Globus pallidus (tissue), 1 donor: ENCODE measurements around the gene SPATS2.
A peak's percentile ranks its signal among the peaks of the same experiment; 100 is the strongest.
"Not testable (repeated sequence)": the region's sequence is repeated elsewhere in the genome, so short reads cannot be mapped to it uniquely, and the experiment has no call there.

Experiments used
- DNase-seq: peaks from one replicate; pipeline ENCODE4 v3.0.0-alpha.2; 2015; ENCODE audit warnings: low spot score

Gene SPATS2

DNA sequence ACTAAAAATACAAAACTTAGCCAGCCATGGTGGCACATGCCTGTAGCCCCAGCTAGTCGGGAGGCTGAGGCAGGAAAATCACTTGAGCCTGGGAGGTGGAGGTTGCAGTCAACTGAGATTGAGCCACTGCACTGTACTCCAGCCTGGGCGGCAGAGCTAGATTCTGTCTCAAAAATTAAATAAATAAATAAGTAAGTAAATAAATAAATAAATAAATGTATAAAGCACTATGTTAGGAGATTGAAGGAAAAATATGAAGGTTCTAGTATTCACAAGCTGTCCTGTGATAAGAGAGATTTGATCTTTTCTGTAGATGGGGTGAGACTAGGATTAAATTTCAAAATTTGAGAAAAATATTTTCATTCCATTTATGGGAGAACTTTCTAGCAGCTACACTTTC is 14.9 kb upstream of the SPATS2 start:
- DNase-seq: no peak

GRCh38 chr12:49355913-49356312 is 11.3 kb upstream of the SPATS2 start:
- no peak for DNase-seq

- no peak for DNase-seq
Observed at GRCh38 chr12:49357103-49357678, 10.1 kb upstream of the SPATS2 start.

GRCh38 chr12:49358483-49359141 is 8.7 kb upstream of the SPATS2 start:
- DNase-seq: peak; percentile 51

GRCh38 chr12:49359671-49360070 is 7.6 kb upstream of the SPATS2 start:
- no peak for DNase-seq

- DNase-seq: no peak
Observed at GRCh38 chr12:49362077-49362476, 5.2 kb upstream of the SPATS2 start.

DNA sequence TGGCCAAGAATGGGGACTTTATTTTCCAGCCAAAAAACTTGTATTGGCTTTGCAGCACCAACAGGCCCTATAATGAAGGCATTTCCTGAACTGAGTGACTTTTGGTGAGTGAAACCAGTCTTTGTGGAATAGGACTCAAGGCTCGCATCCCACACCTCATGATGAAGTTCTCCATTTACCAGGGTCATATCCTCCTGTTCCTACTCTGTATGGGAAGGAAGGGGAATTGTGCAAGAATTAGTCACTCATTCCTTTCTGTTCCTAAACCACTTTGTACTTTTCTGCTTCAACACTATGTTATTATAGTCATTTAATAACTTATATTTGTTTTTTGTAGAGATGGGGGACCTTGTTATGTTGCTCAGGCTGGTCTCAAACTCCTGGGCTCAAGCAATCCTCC is 2.3 kb upstream of the SPATS2 start:
- DNase-seq: no peak

GRCh38 chr12:49365542-49365941 is 1.7 kb upstream of the SPATS2 start:
- DNase-seq: no peak

GRCh38 chr12:49366096-49366651 is 1.1 kb upstream of the SPATS2 start:
- no peak for DNase-seq

DNA sequence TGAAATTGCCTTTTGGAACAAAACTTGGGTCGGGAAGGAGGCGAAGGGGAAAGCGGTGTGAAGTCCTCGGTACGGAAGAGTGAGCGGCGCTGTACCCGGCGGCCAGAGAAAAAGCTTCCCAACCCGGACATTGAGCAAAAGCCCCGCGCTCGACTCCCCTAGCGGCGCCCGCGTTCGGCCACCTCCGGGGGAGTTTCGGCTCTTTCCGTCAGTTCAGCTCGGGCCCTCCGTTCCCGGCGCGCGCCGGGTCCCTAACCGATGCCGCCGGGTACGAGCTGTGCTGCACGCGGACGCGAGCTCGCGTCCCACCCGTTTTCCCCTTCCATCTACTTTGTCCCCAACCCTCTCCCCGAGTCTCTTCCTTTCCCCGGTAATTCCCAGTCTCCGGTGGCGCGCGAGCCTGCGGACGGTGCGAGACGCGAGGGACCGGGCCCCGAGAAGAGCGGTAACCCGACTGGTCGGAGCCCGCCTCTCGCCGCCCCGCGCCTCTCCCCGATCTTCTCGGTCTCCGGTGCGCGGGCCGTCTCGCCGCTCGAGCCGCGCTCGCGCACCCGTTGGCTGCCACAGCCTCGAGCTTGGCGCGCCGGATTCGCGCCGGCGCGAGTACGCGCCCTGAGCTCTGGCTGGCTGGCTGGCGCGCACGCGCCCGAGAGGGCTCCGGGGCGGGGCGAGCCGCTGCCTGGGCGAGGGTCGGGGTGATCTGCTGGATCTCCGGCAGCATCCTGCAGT is 446 bp upstream of the SPATS2 start:
- peak; percentile 80 for DNase-seq

DNA sequence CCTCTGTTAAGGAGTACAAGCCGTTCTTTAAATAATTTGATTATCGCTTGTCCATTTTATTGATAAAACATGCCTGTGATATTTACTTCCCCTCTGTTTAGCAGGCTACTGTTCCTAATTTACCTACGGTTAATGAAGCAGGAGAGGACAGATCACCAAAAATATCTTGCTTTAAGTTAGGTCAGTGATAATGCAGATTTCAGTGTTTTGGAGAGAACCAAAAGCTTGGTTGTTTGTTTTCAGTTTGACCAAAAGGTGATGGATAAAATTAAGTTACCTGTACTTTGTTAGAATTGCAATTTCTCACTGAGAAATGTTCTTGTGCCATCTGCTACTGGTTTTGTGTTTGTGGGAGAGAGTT is 958 bp downstream of the SPATS2 start:
- no peak for DNase-seq

- no peak for DNase-seq
Observed at GRCh38 chr12:49369411-49370145, 2.3 kb downstream of the SPATS2 start.

DNA sequence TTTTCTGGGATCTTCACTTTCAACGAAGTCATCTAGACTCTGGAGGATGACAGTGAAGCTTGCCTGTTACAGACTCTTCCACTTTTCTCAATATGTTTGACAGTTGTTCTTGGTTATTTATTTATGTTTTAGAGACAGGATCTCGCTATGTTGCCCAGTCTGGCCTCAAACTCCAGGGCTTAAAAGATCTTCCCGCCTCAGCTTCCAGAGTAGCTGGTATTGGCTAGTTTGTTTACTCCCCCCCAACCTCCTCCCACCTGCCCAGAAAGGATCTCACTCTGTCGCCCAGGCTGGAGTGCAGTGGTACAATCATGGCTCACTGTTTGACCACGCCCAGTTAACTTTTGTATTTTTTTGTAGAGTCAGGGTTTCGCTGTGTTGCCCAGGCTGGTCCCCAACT is 3.3 kb downstream of the SPATS2 start:
- no peak for DNase-seq

GRCh38 chr12:49375406-49375805 is 8.1 kb downstream of the SPATS2 start:
- no peak for DNase-seq

DNA sequence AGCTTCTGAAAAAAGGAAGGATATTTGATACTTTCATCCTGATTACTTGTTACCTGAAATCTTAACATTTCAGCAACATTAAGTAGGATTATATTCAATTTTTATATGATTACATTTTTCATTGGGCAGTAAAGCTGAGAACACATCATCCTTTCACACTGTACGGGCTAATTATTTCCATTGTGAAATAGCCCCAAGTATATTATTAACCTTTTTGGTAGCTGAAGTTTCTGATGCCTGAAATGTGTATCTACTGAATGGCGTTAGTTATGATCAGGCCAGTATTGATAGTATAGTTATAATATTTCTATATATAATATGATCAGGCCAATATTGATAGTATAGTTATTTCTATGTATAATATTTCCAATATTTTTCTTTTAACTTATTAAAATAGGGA is 10.1 kb downstream of the SPATS2 start:
- no peak for DNase-seq

GRCh38 chr12:49380184-49380583 is 12.9 kb downstream of the SPATS2 start:
- not testable (repeated sequence) for DNase-seq

DNA sequence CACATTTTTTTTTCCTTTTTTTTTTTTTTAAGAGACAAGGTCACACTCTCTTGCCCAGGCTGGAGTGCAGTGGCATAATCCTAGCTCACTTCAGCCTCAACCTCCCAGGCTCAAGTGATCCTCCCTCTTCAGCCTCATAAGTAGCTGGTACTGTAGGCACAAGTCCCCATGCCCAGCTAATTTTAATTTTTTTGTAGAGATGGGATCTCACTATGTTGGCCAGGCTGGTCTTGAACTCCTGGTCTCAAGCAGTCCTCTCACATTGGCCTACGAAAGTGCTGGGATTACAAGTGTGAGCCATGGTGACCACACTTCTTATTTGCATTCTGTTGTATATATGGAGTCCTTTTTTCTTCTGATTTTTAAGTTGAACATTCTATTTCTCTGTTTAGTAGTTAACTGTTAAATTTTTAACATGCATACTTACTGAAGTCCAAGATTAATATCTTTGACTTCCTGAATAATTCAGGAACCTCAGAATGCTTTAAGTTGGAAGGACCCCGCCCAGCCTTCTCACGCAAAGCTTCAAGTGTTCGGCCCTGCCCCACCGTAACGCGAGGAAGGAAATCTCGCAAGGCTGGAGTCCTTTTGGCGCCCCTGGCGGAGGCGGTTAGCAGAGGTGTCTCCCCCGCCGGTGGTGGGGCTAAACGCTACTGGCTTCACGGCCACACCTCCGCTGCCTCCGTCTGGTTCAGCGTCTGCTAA is 21.6 kb downstream of the SPATS2 start:
- no peak for DNase-seq

- DNase-seq: no peak
Observed at GRCh38 chr12:49389387-49389703, 22.1 kb downstream of the SPATS2 start.

DNA sequence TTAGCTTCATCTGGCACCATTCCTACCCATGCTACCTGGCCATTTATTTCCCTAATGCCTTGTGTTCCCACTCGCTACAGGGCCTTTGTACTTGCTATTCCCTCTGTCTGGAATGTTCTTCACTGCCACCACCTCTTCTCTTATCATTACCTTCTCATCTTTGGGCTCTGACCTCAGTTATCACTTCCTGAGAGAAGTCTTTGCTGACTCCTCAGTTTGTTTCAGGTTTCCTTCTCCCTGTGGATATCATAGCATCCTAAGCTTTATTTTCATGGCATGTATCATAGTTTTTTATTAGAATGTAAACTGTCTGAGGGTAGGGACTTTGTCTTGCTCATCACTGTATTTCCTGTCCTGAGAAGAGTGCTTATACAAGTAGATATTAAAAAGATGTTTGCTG is 29.7 kb downstream of the SPATS2 start:
- DNase-seq: no peak

DNA sequence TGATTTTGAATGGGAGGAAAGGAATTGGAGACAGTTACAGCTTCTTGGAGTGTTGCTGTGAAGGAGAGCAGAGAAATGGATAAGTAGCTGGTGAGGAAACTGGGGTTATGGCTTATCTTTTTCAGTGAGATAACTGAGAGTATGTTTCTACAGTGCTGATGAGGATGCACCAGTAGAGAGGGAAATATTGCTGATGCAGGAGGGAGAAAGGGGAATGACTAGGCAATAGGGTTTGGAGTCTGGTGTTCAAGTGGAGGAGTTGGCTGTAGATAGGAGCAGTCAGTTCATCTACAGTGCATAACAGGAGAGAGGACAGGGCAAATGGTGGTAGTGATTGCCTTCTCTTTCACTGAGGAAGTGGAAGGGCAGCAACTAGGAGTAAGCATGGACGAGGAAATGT is 33.0 kb downstream of the SPATS2 start:
- DNase-seq: no peak

DNA sequence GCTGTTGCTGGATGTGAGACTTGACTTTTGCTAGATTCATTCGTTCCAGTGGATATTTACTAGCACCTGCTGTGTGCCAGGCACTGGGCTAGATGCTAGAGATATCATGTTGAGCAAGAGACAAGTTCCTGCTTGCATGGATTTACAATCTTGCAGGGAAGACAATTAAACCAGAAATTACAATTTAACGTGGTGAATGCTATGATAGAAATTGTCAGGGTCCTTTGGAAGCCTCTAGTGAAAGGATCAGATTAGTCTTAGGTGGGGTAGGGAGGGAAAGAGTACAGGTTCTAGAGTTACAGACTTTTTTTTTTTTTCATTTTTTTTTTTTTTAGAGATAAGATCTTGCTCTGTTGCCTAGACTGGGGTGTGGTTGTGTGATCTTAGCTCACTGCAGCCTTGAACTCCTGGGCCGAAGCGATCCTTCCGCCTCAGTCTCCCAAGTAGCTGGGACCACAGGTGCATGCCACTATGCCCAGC is 36.7 kb downstream of the SPATS2 start:
- no peak for DNase-seq

GRCh38 chr12:49404956-49405355 is 37.7 kb downstream of the SPATS2 start:
- no peak for DNase-seq
